ENCODE results near the gene ANO10.

The ANO10 gene

GRCh38 chr3:43621656-43622432 lies at the start of gene ANO10:
Gene ANO10 (minus strand): TSS chr3:43622011. CDS start chr3:43605852, 16,159 bp downstream.
- Histone ChIP-seq H3K4me1 (ENCODE audit: control insufficient read depth, insufficient read depth, low read length) (no peaks in the 10 kb centered on the region), H3K27ac (ENCODE audit: extremely low read depth, low read depth, low read length) (peak within 1 kb of the TSS; percentile 2; the same call in 1 of the 2 replicates), H3K4me3 (ENCODE audit: low read depth, low read length) (peak within 1 kb of the TSS; percentile 87), H3K9me3 (ENCODE audit: control insufficient read depth, insufficient read depth, low read depth, low read length) (no peaks in the 10 kb centered on the region), H3K36me3 (ENCODE audit: control insufficient read depth in 2 of 2, insufficient read depth in 1 of 2, low read length in 2 of 2) (no peaks in the 10 kb centered on the region)
- POLR2A ChIA-PET = interaction anchor here (0.6 to 1.2 kb wide), 7 partner anchors 10 to 1660 kb away, joined by 3 to 7 read pairs (median 5); no protein-coding TSS in a partner anchor
- CTCF ChIA-PET = no interaction called here
- TF ChIP-seq PATZ1 (tag by site-specific recombination; IDR thresholded peaks at IDR 0.05) (peak; percentile 89), ZBTB8A (tag by site-specific recombination; IDR thresholded peaks at IDR 0.05) (peak; percentile 57), SP2 (tag by site-specific recombination; IDR thresholded peaks at IDR 0.05) (peak; percentile 90), ZBTB11 (tag by site-specific recombination; conservative IDR thresholded peaks at IDR 0.05; ENCODE audit: low read depth) (no peak; the same call in 1 of the 2 replicates), YY1 (tag by site-specific recombination; IDR thresholded peaks at IDR 0.05) (no peak), ZNF449 (tag by site-specific recombination; IDR thresholded peaks at IDR 0.05) (peak; percentile 99), ZSCAN30 (tag by site-specific recombination; IDR thresholded peaks at IDR 0.05) (0 out of 2 replicates have a peak, but pooled peaks have one; percentile 14), ZNF324 (tag by site-specific recombination; IDR thresholded peaks at IDR 0.05) (0 out of 2 replicates have a peak, but pooled peaks have one; percentile 19), ZNF692 (tag by site-specific recombination; IDR thresholded peaks at IDR 0.05) (peak; percentile 50; the same call in 1 of the 2 replicates), PRDM2 (tag by site-specific recombination; IDR thresholded peaks at IDR 0.05; ENCODE audit: borderline replicate concordance) (no peak), ZNF510 (tag by site-specific recombination; IDR thresholded peaks at IDR 0.05; ENCODE audit: insufficient replicate concordance) (no peak), KLF9 (tag by site-specific recombination; IDR thresholded peaks at IDR 0.05; ENCODE audit: low read depth) (peak; percentile 73), KLF10 (tag by site-specific recombination; IDR thresholded peaks at IDR 0.05) (peak; percentile 85), ZNF391 (tag by site-specific recombination; IDR thresholded peaks at IDR 0.05; ENCODE audit: borderline replicate concordance, low read depth) (0 out of 2 replicates have a peak, but pooled peaks have one; percentile 29), ZNF398 (tag by site-specific recombination; IDR thresholded peaks at IDR 0.05) (peak; percentile 79), ZFHX2 (tag by site-specific recombination; conservative IDR thresholded peaks at IDR 0.05) (peak; percentile 50; the same call in 1 of the 2 replicates), SCRT1 (tag by site-specific recombination; IDR thresholded peaks at IDR 0.05; ENCODE audit: borderline replicate concordance) (no peak), ZNF830 (tag by site-specific recombination; IDR thresholded peaks at IDR 0.05; ENCODE audit: low read depth) (no peak), ZNF239 (tag by site-specific recombination; IDR thresholded peaks at IDR 0.05) (no peak)
